ENCODE data around the gene ITGA2.
"Not testable (repeated sequence)": the region's sequence is repeated elsewhere in the genome, so short reads cannot be mapped to it uniquely, and the experiment has no call there.

Gene ITGA2

DNA sequence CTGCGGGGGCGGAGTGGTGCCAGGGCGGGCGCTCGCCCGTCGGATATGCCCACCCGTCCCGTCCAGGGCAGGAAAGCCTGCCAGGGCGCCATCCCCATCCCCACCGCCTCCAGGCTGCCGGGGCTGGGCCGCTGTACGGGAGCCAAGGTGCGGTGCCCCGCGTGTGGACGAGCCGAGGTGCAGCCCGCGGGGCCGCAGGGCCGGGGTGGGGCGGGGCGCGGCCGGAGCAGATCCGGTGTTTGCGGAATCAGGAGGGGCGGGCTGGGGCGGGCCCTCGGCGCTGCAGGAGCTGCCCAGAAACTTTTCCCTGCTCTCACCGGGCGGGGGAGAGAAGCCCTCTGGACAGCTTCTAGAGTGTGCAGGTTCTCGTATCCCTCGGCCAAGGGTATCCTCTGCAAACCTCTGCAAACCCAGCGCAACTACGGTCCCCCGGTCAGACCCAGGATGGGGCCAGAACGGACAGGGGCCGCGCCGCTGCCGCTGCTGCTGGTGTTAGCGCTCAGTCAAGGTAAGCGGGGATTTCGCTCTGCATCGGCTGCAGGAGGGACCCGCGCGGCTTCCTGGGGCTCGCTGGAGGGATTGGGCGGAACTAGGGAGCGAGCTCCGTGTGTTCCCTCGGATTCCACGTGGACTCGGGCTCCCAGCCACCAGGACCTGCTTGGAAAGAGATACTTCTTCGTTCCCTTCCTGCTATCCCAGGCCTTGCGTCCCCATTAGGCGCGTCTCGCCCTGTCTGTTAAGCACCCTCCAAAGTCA is at the start of gene ITGA2:
ITGA2 (plus strand) TSS at position 328 of the 756 bp plus-strand sequence; CDS start at position 445, 117 bp downstream.
- in situ Hi-C loops (cut with MboI; ENCODE audit: low sequenced_read_pairs) = no loop called here

DNA sequence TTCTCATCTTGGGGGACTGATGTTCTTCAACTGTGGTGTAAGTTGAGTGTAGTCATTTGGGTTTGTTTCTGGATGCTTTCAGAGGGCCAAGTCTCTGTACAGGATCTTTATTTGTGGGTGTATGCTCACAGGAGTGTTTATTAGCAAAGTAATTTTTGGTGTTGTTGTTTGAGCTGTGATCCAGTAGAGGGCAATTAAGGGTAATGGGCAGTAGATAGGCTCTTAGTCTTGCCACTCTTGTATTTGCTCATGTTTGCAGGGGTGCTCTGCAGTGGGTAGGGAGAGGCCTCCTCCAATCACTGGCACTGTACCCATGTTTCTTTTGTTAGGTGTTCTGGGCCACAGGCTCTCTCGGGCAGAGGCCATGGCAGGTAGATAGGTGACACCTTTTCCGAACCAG is 45.9 kb upstream of the ITGA2 start:
- in situ Hi-C loops (cut with MboI; ENCODE audit: low sequenced_read_pairs) = no loop called here

DNA sequence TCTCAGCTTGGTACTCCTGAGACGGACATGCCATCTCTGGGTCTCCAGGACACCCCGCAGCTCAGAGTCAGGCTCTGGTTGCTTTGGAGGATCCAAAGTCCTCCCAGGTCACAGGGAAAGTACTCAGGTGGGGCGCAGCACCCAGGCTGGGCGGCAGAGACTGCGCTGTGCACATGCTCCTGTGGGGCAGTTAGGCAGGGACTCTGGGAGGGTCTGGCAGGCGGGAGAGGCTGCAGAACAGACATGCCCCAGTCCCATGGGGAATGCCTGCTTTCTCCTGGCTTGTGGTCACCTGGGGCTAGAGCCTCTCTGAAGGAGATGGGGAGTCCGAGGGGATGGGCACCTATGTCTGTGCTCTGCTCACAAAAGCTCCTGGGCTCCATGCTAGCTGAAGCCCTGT is 45.3 kb upstream of the ITGA2 start:
- in situ Hi-C loops (cut with MboI; ENCODE audit: low sequenced_read_pairs) = no loop called here

DNA sequence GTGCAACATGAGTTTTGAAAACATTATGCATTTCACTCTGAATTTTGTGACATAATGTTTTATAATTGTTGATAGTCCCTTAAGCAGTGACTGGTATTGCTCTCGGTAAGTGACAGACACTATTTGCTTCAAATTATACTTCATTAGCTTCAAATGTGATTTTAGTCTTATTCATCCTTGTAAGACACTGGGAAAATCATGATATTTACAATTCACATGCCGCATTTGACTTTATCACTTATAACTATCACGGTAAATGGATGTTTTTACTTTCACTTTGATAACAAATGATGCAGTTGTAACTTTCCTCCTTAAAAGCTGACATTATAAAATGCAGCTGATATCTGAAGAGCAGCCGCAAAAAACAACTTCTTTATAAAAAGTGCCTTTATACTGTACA is 44.1 kb upstream of the ITGA2 start:
- in situ Hi-C loops (cut with MboI; ENCODE audit: low sequenced_read_pairs) = no loop called here

DNA sequence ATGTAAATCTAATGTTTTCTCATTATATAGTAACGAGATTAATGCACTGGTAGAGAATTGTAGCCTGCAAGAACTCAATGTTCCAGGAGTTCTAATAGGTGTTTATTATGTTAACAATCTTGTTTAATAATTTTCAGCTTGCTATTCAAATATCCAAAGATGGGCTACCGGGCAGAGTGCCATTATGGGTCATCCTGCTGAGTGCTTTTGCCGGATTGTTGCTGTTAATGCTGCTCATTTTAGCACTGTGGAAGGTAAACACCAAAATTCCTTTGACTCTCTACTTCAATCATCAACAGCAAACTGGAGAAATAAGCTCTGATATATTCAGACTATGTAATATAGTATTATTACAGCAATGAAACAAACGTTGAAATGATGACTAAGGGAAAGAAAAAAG is 41.9 kb upstream of the ITGA2 start:
- in situ Hi-C loops (cut with MboI; ENCODE audit: low sequenced_read_pairs) = no loop called here

DNA sequence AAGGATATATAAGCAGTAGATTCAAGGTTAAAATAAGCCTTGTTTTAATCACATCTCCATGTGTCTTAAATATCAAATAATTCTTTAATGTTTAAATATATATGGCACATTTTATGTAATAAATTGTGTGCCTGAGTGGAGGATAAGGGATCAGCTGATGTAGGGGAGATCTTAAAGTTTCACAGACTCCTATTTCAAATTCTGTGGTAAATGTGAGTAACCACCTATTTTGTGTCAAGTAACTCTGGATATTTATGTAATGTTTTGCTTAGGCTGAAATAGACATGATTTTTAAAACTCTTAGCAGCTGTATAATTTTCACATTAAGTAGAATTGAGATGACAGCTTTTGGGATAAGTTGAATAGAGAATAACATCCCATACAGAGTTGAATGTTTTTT is 41.3 kb upstream of the ITGA2 start:
- in situ Hi-C loops (cut with MboI; ENCODE audit: low sequenced_read_pairs) = no loop called here

DNA sequence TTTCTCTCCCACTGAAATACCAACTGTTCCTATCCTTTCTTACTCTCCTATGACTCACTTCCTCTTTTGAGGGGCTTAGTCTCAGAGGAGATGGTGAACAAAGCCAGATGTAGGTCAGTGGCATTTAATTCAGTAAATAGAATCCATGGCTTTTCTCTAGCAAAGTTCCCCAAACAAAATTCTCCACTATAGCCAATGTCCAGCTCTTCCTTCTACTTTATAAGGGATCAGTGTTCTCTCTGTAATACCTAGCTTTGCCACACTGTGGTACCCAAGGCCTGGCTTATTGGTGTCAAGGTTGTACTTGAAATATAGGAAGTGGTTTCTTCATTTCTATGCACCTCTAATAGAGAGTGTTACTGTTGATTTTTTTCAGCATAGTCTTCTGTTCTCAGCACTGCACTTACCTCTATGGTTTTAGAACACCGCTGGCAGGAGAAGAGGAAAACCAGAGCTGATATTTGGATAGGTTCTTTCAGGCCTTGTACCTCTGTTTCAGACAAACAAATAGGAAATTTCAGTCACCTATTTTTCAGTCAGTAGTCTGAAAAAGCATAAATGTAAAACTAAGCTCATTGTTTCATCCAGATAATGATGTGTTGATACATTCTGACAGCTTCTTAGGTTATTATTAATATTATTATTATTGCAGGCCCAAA is 40.6 kb upstream of the ITGA2 start:
- in situ Hi-C loops (cut with MboI; ENCODE audit: low sequenced_read_pairs) = no loop called here

DNA sequence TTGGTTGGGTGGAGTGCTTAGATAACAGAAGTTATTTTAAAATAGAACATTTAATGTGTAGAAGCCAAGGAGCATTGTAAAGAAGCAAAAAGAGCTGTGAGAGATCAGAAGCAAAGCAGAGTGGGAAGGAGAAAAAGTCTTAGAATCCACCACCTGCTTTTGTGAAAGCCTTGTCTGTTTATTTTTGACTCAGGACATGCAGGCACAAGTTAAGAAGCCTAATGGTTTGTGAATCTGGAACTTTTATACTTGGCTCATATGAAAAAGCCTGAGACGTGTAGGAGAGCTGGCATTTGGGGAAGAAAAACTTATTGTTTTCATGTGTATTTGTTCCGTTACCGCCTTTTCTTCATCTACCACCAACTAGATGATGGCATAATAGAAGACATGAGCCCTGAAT is 38.5 kb upstream of the ITGA2 start:
- in situ Hi-C loops (cut with MboI; ENCODE audit: low sequenced_read_pairs) = no loop called here

DNA sequence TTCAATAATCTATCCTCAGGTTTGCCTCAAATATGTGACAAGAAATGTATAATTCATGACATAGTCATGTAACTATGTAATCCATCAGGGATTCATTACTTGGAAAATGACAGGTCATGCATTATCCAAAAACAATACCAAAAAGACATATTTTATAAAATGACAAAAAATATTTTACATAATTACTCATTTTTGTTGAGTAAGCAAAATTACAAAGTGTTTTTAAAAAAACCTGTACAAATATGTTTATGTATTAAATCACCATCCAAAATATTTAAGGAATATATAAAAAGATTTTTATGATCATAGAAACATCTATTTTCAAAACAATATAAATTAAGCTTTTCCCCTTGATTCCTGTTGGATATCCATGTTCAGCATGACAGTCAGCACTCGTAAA is 36.7 kb upstream of the ITGA2 start:
- in situ Hi-C loops (cut with MboI; ENCODE audit: low sequenced_read_pairs) = no loop called here

DNA sequence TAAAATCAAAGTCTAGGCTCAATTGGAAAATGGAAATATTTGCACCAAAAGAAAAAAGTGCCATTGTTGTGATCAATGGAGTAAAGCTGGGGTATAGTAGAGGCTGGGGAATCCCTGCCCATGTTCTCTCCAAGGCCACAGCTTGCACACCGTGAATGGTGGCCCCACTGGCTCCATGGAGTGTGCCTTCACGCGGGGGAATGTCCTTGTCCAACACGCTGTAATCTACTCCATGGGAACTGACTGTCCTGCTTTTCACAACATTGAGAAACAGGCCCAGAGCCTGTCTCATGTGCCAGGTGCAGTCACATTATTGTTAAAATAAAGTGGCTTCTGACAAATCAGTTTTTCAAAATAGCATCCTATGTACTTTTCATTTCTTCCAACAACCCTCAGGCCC is 33.1 kb upstream of the ITGA2 start:
- in situ Hi-C loops (cut with MboI; ENCODE audit: low sequenced_read_pairs) = no loop called here

DNA sequence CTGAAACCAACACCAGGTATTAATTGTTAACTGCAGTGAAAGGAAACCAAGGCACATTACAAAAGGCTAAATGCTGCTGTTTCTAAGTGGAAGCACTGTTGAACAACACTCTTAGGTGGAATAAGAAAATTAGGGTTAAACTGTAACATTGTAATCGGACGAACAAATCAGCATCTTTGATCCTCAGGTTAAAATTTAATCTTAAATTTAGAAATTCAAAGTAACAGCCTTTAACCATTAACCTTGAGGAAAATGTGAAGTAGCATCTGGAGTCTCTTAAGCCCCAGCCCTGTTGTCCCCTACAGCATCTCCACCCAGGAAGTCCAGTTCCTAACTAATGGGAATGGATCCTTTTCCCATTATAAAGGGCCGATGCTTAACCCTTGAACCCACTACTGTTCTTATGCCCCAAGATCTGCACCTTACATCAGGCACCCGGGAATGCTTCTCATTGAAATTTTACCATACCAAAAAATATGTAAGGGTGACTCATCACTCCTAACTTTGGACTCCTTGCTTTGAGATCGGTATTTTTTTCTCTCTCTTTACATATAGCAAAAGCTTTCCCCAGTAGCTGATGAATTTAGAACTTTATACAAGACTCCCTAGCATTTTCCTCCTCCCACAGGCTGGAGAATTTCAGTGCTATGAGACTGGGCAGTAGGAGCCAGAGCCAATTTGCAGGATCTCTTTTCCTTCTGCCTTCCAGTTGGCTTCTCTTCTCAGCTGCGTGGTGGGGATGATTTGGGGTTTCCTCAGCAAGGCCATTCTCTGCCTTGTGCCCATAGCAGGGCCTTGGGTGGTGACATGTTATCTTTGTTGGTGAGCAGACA is 32.0 kb upstream of the ITGA2 start:
- in situ Hi-C loops (cut with MboI; ENCODE audit: low sequenced_read_pairs) = no loop called here

DNA sequence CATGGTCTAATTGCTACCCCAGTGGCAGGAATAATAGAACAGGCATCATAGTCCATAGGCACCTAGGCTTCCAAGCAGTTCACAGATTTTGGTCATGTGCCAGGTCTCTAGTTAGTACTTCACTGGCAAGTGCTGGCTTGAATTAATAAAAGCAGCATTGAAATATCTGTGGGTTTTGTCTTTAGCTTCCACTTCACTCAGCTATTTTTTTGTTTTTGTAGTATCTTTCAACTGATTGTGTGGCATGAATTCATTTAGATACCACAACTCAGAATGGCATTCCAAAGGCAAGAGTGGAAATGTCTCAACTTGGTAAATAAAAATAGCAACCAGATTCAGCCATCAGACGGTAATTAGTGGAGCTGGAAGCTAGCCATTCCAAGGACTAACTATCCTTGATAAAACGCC is 27.9 kb upstream of the ITGA2 start:
- in situ Hi-C loops (cut with MboI; ENCODE audit: low sequenced_read_pairs) = no loop called here

DNA sequence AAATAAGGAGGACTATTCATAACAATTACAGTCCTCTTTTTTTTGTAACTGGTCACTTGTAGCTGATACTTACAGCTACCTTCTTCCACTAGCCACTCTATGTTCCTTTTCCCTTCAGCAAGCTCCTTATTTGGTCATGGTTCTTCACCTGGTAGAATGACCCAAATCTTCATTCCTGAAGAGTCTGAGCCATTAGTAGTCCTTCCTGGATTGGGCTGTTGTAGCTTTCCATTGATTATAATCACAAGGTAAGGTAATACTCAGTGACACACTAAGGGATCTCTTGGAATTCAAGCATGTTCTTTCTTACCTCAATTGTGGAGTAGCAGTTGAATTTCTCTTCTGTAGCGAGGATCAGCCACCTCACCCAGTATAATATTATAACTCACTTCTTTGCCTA is 25.5 kb upstream of the ITGA2 start:
- in situ Hi-C loops (cut with MboI; ENCODE audit: low sequenced_read_pairs) = no loop called here

DNA sequence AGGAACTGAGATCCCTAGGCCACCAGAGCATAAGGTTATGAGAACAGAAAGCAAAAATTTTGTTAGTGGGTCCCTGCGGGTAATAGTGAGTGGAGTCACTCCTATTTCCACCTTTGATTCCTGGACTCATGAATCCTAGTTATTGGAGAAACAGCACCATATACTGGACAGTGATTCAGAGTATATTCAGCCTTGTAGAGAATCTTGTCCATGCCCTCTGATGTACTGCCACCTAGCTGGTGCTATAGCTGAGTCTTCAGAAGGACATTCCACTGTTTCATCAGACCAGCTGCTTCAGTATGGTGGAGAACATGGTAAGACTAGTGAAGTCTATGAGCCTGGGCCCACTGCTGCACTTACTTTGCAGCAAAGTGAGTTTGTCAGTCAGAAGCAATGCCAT is 25.0 kb upstream of the ITGA2 start:
- in situ Hi-C loops (cut with MboI; ENCODE audit: low sequenced_read_pairs) = no loop called here

DNA sequence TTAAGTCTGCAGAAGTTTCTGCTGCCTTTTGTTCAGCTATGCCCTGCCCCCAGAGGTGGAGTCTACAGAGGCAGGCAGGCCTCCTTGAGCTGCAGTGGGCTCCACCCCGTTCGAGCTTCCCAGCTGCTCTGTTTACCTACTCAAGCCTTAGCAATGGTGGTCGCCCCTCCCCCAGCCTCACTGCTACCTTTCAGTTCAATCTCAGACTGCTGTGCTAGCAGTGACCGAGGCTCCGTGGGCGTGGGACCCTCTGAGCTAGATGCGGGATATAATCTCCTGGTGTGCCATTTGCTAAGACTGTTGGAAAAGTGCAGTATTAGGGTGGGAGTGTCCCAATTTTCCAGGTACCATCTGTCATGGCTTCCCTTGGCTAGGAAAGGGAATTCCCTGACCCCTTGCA is 13.0 kb upstream of the ITGA2 start:
- in situ Hi-C loops (cut with MboI; ENCODE audit: low sequenced_read_pairs) = not testable (repeated sequence)

DNA sequence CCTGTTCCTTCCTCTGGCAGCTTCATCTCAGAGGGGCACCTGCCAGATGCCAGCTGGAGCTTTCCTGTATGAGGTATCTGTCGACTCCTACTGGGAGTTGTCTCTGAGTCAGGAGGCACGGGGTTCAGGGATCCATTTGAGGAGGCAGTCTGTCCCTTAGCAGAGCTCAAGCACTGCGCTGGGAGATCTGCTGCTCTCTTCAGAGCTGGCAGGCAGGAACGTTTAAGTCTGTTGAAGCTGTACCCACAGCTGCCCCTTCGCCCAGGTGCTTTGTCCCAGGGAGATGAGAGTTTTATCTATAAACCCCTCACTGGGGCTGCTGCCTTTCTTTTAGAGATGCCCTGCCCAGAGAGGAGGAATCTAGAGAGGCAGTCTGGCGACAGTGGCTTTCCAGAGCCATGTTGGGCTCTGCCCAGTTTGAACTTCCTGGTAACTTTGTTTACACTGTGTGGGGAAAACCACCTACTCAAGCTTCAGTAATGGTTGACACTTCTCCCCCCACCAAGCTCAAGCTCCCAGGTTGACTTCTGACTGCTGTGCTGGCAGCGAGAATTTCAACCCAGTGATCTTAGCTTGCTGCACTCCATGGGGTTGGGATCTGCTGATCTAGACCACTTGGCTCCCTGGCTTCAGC is 11.8 kb upstream of the ITGA2 start:
- in situ Hi-C loops (cut with MboI; ENCODE audit: low sequenced_read_pairs) = no loop called here

DNA sequence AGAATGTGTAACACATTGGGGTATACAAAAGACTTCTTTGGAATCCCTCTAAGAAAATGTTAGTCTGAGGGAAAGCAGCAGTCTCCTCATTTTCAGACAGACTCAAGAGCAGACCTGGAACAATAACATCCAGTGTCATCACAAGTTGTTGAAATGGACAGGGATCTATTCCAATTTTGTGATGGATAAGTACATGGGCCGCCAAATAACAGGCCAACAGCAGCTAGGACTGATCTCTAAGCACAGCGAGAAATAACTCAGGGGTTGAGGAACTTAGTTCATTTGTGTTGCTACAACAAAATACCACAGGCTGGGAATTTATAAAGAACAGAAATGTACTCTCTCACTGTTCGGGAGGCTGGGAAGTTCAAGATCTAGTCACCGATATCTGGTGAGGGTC is 7.6 kb upstream of the ITGA2 start:
- in situ Hi-C loops (cut with MboI; ENCODE audit: low sequenced_read_pairs) = no loop called here

DNA sequence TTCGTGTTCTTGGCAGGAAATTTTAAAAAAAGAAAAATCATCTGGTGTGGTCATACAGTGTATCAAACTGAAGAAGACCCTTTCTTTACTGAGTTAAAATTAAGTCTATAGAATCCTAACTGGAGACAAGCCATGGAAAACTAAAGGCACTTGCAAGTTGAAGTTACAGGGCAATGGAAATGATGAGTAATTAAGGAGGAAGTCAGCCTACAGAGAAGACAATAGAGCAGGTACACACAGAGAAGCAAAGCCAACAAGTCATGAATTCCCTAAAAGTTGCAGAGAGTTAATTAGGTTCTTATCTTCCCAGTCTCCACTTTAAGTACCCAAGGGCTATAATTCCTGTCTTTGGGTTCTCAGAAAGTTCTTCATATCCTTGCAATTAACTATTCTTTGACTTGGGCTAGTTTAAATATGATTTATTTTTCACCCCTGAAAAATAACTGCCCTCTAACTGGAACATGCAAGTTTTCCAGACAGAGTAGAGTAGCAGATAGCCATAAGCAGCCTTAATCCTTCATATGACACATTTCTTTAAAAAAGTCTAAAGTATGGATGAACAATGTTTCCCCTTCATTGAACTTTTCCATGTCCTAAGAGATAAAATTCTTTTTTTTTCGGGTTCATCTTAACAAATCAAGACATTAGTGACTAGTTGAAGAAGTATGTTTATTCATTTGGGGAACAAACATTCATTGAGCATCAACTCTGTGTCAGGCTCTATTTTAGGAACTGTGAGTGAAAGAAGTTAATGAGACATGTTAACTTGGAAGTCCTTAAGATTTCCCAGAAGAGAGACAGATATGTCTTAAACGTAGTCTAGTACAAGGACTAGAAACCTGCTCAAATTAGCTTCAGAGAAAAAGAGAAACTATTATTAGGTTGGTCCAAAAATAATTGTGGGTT is 5.2 kb upstream of the ITGA2 start:
- in situ Hi-C loops (cut with MboI; ENCODE audit: low sequenced_read_pairs) = no loop called here

DNA sequence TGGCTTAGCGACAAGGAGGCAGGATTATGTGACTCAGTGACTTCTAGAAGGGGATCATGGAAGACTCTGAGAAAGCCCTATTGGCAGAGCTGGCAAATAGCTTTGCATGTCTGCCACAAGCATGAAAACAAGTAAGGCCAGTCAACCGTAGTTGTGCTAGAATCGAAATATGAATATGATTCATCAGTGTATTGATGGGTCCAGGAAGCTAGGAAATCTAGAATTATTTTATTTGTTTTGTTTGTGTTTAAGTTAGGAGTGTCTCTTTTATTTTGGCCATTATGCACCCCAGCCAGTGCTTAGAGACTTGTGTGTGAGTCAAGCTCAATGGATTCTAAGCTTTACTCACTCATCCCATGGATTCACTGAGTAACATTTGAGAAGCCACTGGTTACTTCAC is 3.8 kb upstream of the ITGA2 start:
- in situ Hi-C loops (cut with MboI; ENCODE audit: low sequenced_read_pairs) = no loop called here

DNA sequence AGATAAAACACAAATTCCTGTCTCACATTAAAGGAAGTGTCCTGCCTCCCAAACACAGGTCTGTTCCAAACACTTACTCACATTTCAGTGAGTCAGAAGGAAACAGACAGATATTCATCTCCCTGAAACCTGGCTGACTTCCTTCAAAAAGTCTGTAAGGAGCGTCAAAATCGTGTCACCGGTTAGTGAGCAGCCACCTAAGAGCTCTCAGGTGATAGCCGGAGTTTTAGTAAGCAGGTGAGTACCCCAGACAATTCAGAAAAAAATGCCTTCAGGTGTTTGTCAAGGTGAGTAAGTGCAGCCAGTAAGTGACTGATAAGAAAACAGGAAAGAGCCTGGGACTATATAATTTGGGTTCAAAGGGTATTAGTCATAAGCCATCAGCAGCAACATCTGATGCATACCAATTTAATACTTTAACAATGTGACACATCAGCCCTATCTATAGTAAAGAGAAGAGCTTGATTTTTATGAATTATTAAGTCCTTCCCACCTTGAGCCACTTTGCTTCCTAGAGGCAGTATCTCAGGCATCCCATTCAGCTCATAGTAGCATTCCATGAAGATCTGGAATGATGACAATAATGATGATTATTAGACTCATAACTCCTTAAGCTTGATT is 1.3 kb upstream of the ITGA2 start:
- in situ Hi-C loops (cut with MboI; ENCODE audit: low sequenced_read_pairs) = no loop called here
